GM12878 (cell line): ENCODE measurements around the gene MFNG. TPM values are rescaled to one million over a fixed set of nuclear protein-coding genes. Genes with fewer than 3 reads are reported as not detected.

Source experiments
- ATAC-seq: fragments of 200-7000 bp; cut with Tn5 transposase; 3 replicates; pipeline ENCODE4 v1.9.1; 2020; ENCODE audit warnings: mild to moderate bottlenecking, moderate library complexity
- BruUV-seq: library from RNA; stranded (reverse); fragments of 400-500 nt; replicated peaks from 2 replicates; lab custom pipeline; 2021; lab: Mats Ljungman, UMichigan
- CTCF ChIA-PET: fragments of 300-600 bp; sonication (Branson Sonifier 250); formaldehyde crosslinking; extraction: SDS; loops from one replicate; lab custom pipeline; 2021; ENCODE audit warnings: inconsistent platforms; lab: Yijun Ruan, JAX
- POLR2A ChIA-PET: fragments of 350-600 bp; formaldehyde crosslinking; extraction: SDS; loops from one replicate; lab custom pipeline; 2021; ENCODE audit warnings: inconsistent platforms; lab: Charles Lee
- RAD21 ChIA-PET: fragments of 300-600 bp; sonication (Branson Sonifier 250); formaldehyde crosslinking; loops from one replicate; lab custom pipeline; 2023; ENCODE audit warnings: antibody characterized with exemption; ENCODE audit not compliant: unreplicated experiment; lab: Charles Lee
- SMC1A ChIA-PET: fragments of 300-600 bp; sonication (Branson Sonifier 250); formaldehyde crosslinking; loops from one replicate; lab custom pipeline; 2023; ENCODE audit not compliant: unreplicated experiment, uncharacterized antibody; lab: Charles Lee
- DNase-seq: peaks from one replicate; pipeline ENCODE4 v3.0.0-alpha.2; 2011; ENCODE audit warnings: low read depth, low spot score
- FAIRE-seq: peaks from 3 replicates; lab custom pipeline; 2011; peaks lifted over from hg19 to GRCh38; lab: Jason Lieb, UNC
- H2AFZ ChIP-seq: 2 replicates; pipeline ENCODE4 v1.6.0; 2011; ENCODE audit warnings: low read depth, low read length, control low read depth; ENCODE audit not compliant: control insufficient read depth
- H3K27ac ChIP-seq: 2 replicates; pipeline ENCODE4 v1.5.1; 2011; ENCODE audit warnings: control low read depth; ENCODE audit not compliant: control insufficient read depth, insufficient read depth
- H3K27me3 ChIP-seq, 2 experiments: replicated peaks in 1 of 2; 2 replicates each; pipeline versions ENCODE4 v1.6.0 to v1.6.1; 2011; ENCODE audit warnings: low read length in 1 of 2; ENCODE audit not compliant: control insufficient read depth in 2 of 2, insufficient read depth in 2 of 2
- H3K36me3 ChIP-seq, 2 experiments: 2 replicates each; pipeline ENCODE4 v1.5.1; 2011; ENCODE audit warnings: low read length in 1 of 2; ENCODE audit not compliant: control insufficient read depth in 2 of 2, insufficient read depth in 2 of 2
- H3K4me1 ChIP-seq: 2 replicates; pipeline ENCODE4 v1.6.1; 2011; ENCODE audit warnings: mild to moderate bottlenecking, low read length, moderate library complexity, mixed read lengths; ENCODE audit not compliant: control insufficient read depth, insufficient read depth
- H3K4me2 ChIP-seq: 2 replicates; pipeline ENCODE4 v1.6.0; 2011; ENCODE audit warnings: control low read depth; ENCODE audit not compliant: control insufficient read depth, insufficient read depth
- H3K4me3 ChIP-seq: fragments of 200-600 bp; sonication (generic); 2 replicates; pipeline ENCODE4 v1.5.1; 2016
- H3K79me2 ChIP-seq: 2 replicates; pipeline ENCODE4 v1.6.0; 2011; ENCODE audit warnings: low read length; ENCODE audit not compliant: control insufficient read depth, insufficient read depth
- H3K9ac ChIP-seq: 2 replicates; pipeline ENCODE4 v1.8.0; 2011; ENCODE audit warnings: low read length, control low read depth, mixed read lengths; ENCODE audit not compliant: control insufficient read depth, insufficient read depth
- H3K9me3 ChIP-seq: replicated peaks from 3 replicates; pipeline ENCODE4 v1.5.1; 2011; ENCODE audit warnings: mild to moderate bottlenecking, low read length; ENCODE audit not compliant: control insufficient read depth, insufficient read depth
- H4K20me1 ChIP-seq: 2 replicates; pipeline ENCODE4 v1.6.0; 2011; ENCODE audit not compliant: control insufficient read depth, insufficient read depth
- CREM ChIP-seq: IDR thresholded peaks from 2 replicates; pipeline ENCODE4 v1.6.1; 2014; ENCODE audit warnings: antibody characterized with exemption, low read depth
- ELK1 ChIP-seq: IDR thresholded peaks from 2 replicates; pipeline ENCODE4 v1.6.1; 2012; ENCODE audit warnings: low read depth, low read length, improper control_type of control experiment
- ESRRA ChIP-seq: IDR thresholded peaks from 2 replicates; pipeline ENCODE4 v1.6.1; 2012; ENCODE audit warnings: mild to moderate bottlenecking, low read length, improper control_type of control experiment
- HDAC2 ChIP-seq: fragments of 200-600 bp; sonication (generic); IDR thresholded peaks from 2 replicates; pipeline ENCODE4 v1.6.1; 2017
- MLLT1 ChIP-seq: fragments of 450-650 bp; IDR thresholded peaks from 2 replicates; pipeline ENCODE4 v1.6.1; 2016; ENCODE audit warnings: mild to moderate bottlenecking
- SMARCA5 ChIP-seq: fragments of 450-650 bp; IDR thresholded peaks from 2 replicates; pipeline ENCODE4 v1.6.1; 2017; ENCODE audit warnings: mild to moderate bottlenecking
- ZNF592 ChIP-seq: fragments of 450-650 bp; IDR thresholded peaks from 2 replicates; pipeline ENCODE4 v1.6.1; 2017; ENCODE audit warnings: mild to moderate bottlenecking, moderate library complexity
- WGBS: methylation state at CpG from one replicate; pipeline ENCODE4 v1.1.6; 2016; ENCODE audit warnings: low lambda C conversion rate; ENCODE audit not compliant: insufficient replicate concordance, insufficient coverage; ENCODE audit errors: missing lambda C conversion rate; 5-methylcytosine and 5-hydroxymethylcytosine counted together
- in situ Hi-C: fragments of 300-500 bp; cut with MboI; formaldehyde crosslinking; loops from 9 replicates; pipeline ENCODE4 v1.14.3; 2018; ENCODE audit warnings: mixed read lengths
- intact Hi-C: fragments of 100-400 bp; cut with micrococcal nuclease; formaldehyde crosslinking; loops from one replicate; pipeline ENCODE4 v1.14.2; 2022; ENCODE audit not compliant: unreplicated experiment
- polyA plus RNA-seq, 11 experiments: library from polyadenylated mRNA; depleted of rRNA in 4 of 11; unstranded in 6 of 11; stranded (reverse) in 5 of 11; fragments of >200 nt; fragmentation: Nextera tagmentation in 4 of 11; fragmentation: Illumina TruSeq in 1 of 11; extraction: Ambion mirVana in 4 of 11; extraction: Trizol in 1 of 11; gene quantifications; 1 replicate in 1 of 11; 2 replicates in 10 of 11; pipeline versions ENCODE4 v1.2.1 to v1.2.3, GENCODE V29; 2011 to 2016; ENCODE audit warnings: inconsistent platforms in 2 of 11, missing spikeins in 2 of 11, low read depth in 1 of 11
- total RNA-seq, 4 experiments: library from RNA; depleted of rRNA in 3 of 4; stranded (reverse); fragments of >200 nt in 3 of 4; fragmentation: Illumina TruSeq in 1 of 4; extraction: Trizol in 1 of 4; gene quantifications; 2 replicates each; pipeline versions ENCODE4 v1.2.1 to v1.2.3, GENCODE V29; 2013 to 2021

The MFNG gene
- total and polyA plus RNA-seq, 10 of the 15 experiments (the other 5 are each of a cell fraction or from before 2014, with no cell fraction given) = 11.5 to 117 (median 68.5) TPM

- H3K27me3 ChIP-seq = peaks cover 0 to 3% of the 10 kb centered on the region in 2 experiments; a peak in 2 of 4 replicates
- H3K4me1 ChIP-seq = no peaks in the 10 kb centered on the region
- RAD21 ChIA-PET = no interaction called here
- intact Hi-C loops = no loop called here
- in situ Hi-C loops = no loop called here
- no peak for TF ChIP-seq CREM
- no peak for TF ChIP-seq MLLT1
- no peak for TF ChIP-seq HDAC2
- no peak for TF ChIP-seq ZNF592
- TF ChIP-seq ESRRA = no peak
- TF ChIP-seq ELK1 = no peak
- no peak for TF ChIP-seq SMARCA5
- POLR2A ChIA-PET = no interaction called here
- ATAC-seq (no peak), DNase-seq (no peak), FAIRE-seq (no peak)
- H3K9me3 ChIP-seq = no peaks in the 10 kb centered on the region
- SMC1A ChIA-PET = interaction anchor here (1.1 kb wide), 1 partner anchor 10 kb away, joined by 4 read pairs; the partner anchor contains the start of gene MFNG
- WGBS = 31% methylated on average over 10 of the region's 11 CpGs
- no peak overlapping the region for H3K27ac ChIP-seq
- H2AFZ ChIP-seq = no peak overlapping the region
- no peak overlapping the region for H3K4me2 ChIP-seq
- CTCF ChIA-PET = interaction anchor here (0.6 to 11.5 kb wide), 3 partner anchors 11 to 158 kb away, joined by 3 to 75 read pairs (median 22); partner anchors contain the start of gene MFNG
- BruUV-seq = no TSS peak
- no peak overlapping the region for H3K4me3 ChIP-seq
- no peaks in the 10 kb centered on the region for H4K20me1 ChIP-seq
- H3K79me2 ChIP-seq = no peaks in the 10 kb centered on the region
- no peaks in the 10 kb centered on the region for H3K36me3 ChIP-seq
- no peak overlapping the region for H3K9ac ChIP-seq
Observed at GRCh38 chr22:37496651-37497050, 10.5 kb upstream of the MFNG start.
